ENCODE data around the gene SCCPDH.

DNA sequence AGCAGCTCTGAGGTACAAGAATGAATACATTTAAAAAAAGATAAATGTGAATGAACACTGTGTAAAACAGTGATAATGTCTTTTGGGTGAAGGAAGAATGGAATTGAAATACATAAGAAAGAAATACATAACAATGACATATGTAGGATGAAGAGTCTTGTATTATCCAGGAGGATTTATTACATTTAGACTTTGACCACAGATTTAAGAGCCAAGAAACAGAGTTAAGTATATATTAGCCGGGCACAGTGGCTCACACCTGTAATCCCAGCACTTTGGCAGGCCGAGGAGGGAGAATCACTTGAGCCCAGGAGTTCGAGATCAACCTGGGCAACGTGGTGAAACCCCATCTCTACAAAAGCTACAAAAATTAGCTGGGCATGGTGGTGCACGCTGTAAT, 79.7 kb downstream of the SCCPDH start:
- TF ChIP-seq, protein P1, sequence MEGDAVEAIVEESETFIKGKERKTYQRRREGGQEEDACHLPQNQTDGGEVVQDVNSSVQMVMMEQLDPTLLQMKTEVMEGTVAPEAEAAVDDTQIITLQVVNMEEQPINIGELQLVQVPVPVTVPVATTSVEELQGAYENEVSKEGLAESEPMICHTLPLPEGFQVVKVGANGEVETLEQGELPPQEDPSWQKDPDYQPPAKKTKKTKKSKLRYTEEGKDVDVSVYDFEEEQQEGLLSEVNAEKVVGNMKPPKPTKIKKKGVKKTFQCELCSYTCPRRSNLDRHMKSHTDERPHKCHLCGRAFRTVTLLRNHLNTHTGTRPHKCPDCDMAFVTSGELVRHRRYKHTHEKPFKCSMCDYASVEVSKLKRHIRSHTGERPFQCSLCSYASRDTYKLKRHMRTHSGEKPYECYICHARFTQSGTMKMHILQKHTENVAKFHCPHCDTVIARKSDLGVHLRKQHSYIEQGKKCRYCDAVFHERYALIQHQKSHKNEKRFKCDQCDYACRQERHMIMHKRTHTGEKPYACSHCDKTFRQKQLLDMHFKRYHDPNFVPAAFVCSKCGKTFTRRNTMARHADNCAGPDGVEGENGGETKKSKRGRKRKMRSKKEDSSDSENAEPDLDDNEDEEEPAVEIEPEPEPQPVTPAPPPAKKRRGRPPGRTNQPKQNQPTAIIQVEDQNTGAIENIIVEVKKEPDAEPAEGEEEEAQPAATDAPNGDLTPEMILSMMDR (IDR thresholded peaks at IDR 0.05; ENCODE audit: poor library complexity): no peak
- no peak for TF ChIP-seq EZH2phosphoT487 (IDR thresholded peaks at IDR 0.05; ENCODE audit: low read depth, severe bottlenecking, unreplicated experiment)
- no peak for TF ChIP-seq EZH2 (IDR thresholded peaks at IDR 0.05; ENCODE audit: borderline replicate concordance)

All from hepatocyte (in vitro differentiated cells).